ENCODE measurements around the gene NIT2. TPM values are rescaled to one million over a fixed set of nuclear protein-coding genes. Genes with fewer than 3 reads are reported as not detected.
"Not testable (repeated sequence)": the region's sequence is repeated elsewhere in the genome, so short reads cannot be mapped to it uniquely, and the experiment has no call there.

The NIT2 gene
- total RNA-seq, 1 donor from 2014 or later: 22.3 TPM

GRCh38 chr3:100335434-100335833, 877 bp downstream of the NIT2 start:
- Mint-ChIP-seq H3K9me3 (ENCODE audit: unreplicated experiment) (no peaks in the 10 kb centered on the region), H3K27me3 (ENCODE audit: unreplicated experiment) (peaks cover 7% of the 10 kb centered on the region), H3K36me3 (ENCODE audit: low read depth, unreplicated experiment) (no peaks in the 10 kb centered on the region), H3K4me1 (ENCODE audit: unreplicated experiment) (peaks cover 4% of the 10 kb centered on the region), H3K4me3 (ENCODE audit: unreplicated experiment) (peak overlapping the region; percentile 90), H3K27ac (ENCODE audit: unreplicated experiment) (peak overlapping the region; percentile 15)
- no peak for DNase-seq (ENCODE audit: low spot score)
- TF ChIP-seq CTCF (IDR thresholded peaks at IDR 0.05; ENCODE audit: unreplicated experiment): no peak

GRCh38 chr3:100336229-100336628, 1.7 kb downstream of the NIT2 start:
- H3K27ac Mint-ChIP-seq (ENCODE audit: unreplicated experiment); H3K36me3 Mint-ChIP-seq (ENCODE audit: low read depth, unreplicated experiment); DNase-seq (ENCODE audit: low spot score): not testable (repeated sequence)

GRCh38 chr3:100338911-100339310, 4.4 kb downstream of the NIT2 start:
- H3K36me3 Mint-ChIP-seq (ENCODE audit: low read depth, unreplicated experiment): peaks cover 4% of the 10 kb centered on the region
- TF ChIP-seq CTCF (IDR thresholded peaks at IDR 0.05; ENCODE audit: unreplicated experiment): no peak

More at GRCh38 chr3:100336229-100336628, 1.7 kb downstream of the NIT2 start:
- not testable (repeated sequence) for H3K4me3 Mint-ChIP-seq (ENCODE audit: unreplicated experiment); H3K4me1 Mint-ChIP-seq (ENCODE audit: unreplicated experiment); H3K27me3 Mint-ChIP-seq (ENCODE audit: unreplicated experiment); H3K9me3 Mint-ChIP-seq (ENCODE audit: unreplicated experiment)

GRCh38 chr3:100339786-100340185, 5.2 kb downstream of the NIT2 start:
- Mint-ChIP-seq H3K4me1 (ENCODE audit: unreplicated experiment) (peaks cover 4% of the 10 kb centered on the region), H3K27me3 (ENCODE audit: unreplicated experiment) (peaks cover 5% of the 10 kb centered on the region), H3K9me3 (ENCODE audit: unreplicated experiment) (no peaks in the 10 kb centered on the region), H3K4me3 (ENCODE audit: unreplicated experiment) (no peak overlapping the region), H3K36me3 (ENCODE audit: low read depth, unreplicated experiment) (peaks cover 4% of the 10 kb centered on the region), H3K27ac (ENCODE audit: unreplicated experiment) (no peak overlapping the region)
- no peak for DNase-seq (ENCODE audit: low spot score)
- no peak for TF ChIP-seq CTCF (IDR thresholded peaks at IDR 0.05; ENCODE audit: unreplicated experiment)

More at GRCh38 chr3:100338911-100339310, 4.4 kb downstream of the NIT2 start:
- H3K4me1 Mint-ChIP-seq (ENCODE audit: unreplicated experiment): peaks cover 4% of the 10 kb centered on the region
- H3K4me3 Mint-ChIP-seq (ENCODE audit: unreplicated experiment): no peak overlapping the region
- no peak for DNase-seq (ENCODE audit: low spot score)
- peaks cover 5% of the 10 kb centered on the region for H3K27me3 Mint-ChIP-seq (ENCODE audit: unreplicated experiment)
- no peaks in the 10 kb centered on the region for H3K9me3 Mint-ChIP-seq (ENCODE audit: unreplicated experiment)
- H3K27ac Mint-ChIP-seq (ENCODE audit: unreplicated experiment): no peak overlapping the region

GRCh38 chr3:100340527-100340926, 6.0 kb downstream of the NIT2 start:
- no peaks in the 10 kb centered on the region for H3K9me3 Mint-ChIP-seq (ENCODE audit: unreplicated experiment)
- TF ChIP-seq CTCF (IDR thresholded peaks at IDR 0.05; ENCODE audit: unreplicated experiment): no peak
- DNase-seq (ENCODE audit: low spot score): no peak

More at GRCh38 chr3:100340527-100340926, 6.0 kb downstream of the NIT2 start:
- Mint-ChIP-seq H3K27ac (ENCODE audit: unreplicated experiment) (no peak overlapping the region), H3K4me1 (ENCODE audit: unreplicated experiment) (no peaks in the 10 kb centered on the region), H3K4me3 (ENCODE audit: unreplicated experiment) (no peak overlapping the region), H3K27me3 (ENCODE audit: unreplicated experiment) (peaks cover 5% of the 10 kb centered on the region), H3K36me3 (ENCODE audit: low read depth, unreplicated experiment) (peaks cover 4% of the 10 kb centered on the region)

All from endothelial cell (in vitro differentiated cells).